ENCODE results near the gene NBPF1. TPM values are rescaled to one million over a fixed set of nuclear protein-coding genes. Genes with fewer than 3 reads are reported as not detected.

The NBPF1 gene
- total and polyA plus RNA-seq, 9 of the 15 experiments (the other 6 are each of a cell fraction or from before 2014, with no cell fraction given), result 5.2 to 42.6 (median 24.1) TPM

GRCh38 chr1:16628361-16629111 lies 15.2 kb upstream of the NBPF1 start (continued):
- TF ChIP-seq STAG1 (CRISPR knock-in tag; IDR thresholded peaks at IDR 0.05; ENCODE audit: borderline replicate concordance), result 0 out of 2 replicates have a peak, but pooled peaks have one; percentile 36
- 0 out of 4 replicates have a peak, but pooled peaks of 1 of the 2 experiments have one; percentile 16 for TF ChIP-seq FOXA3 (CRISPR knock-in tag; conservative IDR thresholded peaks at IDR 0.05 in 1 of 2, IDR thresholded peaks at IDR 0.05 in 1 of 2)
- no peak for TF ChIP-seq ZNF318 (IDR thresholded peaks at IDR 0.05; ENCODE audit: borderline replicate concordance in 1 of 2, low read depth in 1 of 2)
- TF ChIP-seq ZNF347 (CRISPR knock-in tag; IDR thresholded peaks at IDR 0.05; ENCODE audit: low read depth), result no peak
- TF ChIP-seq POLR2G (IDR thresholded peaks at IDR 0.05; ENCODE audit: low read depth, low read length), result peak; percentile 76
- no peak for TF ChIP-seq TAF15 (IDR thresholded peaks at IDR 0.05; ENCODE audit: low read depth, low read length)
- no peak for TF ChIP-seq GABPA (tag; conservative IDR thresholded peaks at IDR 0.05; ENCODE audit: low read depth)
- TF ChIP-seq, protein P1, sequence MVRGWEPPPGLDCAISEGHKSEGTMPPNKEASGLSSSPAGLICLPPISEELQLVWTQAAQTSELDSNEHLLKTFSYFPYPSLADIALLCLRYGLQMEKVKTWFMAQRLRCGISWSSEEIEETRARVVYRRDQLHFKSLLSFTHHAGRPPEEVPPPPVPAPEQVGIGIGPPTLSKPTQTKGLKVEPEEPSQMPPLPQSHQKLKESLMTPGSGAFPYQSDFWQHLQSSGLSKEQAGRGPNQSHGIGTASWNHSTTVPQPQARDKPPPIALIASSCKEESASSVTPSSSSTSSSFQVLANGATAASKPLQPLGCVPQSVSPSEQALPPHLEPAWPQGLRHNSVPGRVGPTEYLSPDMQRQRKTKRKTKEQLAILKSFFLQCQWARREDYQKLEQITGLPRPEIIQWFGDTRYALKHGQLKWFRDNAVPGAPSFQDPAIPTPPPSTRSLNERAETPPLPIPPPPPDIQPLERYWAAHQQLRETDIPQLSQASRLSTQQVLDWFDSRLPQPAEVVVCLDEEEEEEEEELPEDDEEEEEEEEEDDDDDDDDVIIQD (CRISPR knock-in tag; IDR thresholded peaks at IDR 0.05), result 0 out of 2 replicates have a peak, but pooled peaks have one; percentile 22
- TF ChIP-seq ZNF77 (CRISPR knock-in tag; IDR thresholded peaks at IDR 0.05), result no peak
- TF ChIP-seq ZBTB8A (IDR thresholded peaks at IDR 0.05; ENCODE audit: partially characterized antibody), result no peak
- no peak for TF ChIP-seq ZNF778 (CRISPR knock-in tag; IDR thresholded peaks at IDR 0.05)
- TF ChIP-seq GATAD2A (IDR thresholded peaks at IDR 0.05), result no peak
- no peak for TF ChIP-seq RNF2 (IDR thresholded peaks at IDR 0.05)
- TF ChIP-seq SREBF1 (IDR thresholded peaks at IDR 0.05; ENCODE audit: borderline replicate concordance, low read depth, low read length), result no peak
- no peak for TF ChIP-seq ZBTB2 (IDR thresholded peaks at IDR 0.05)
- TF ChIP-seq POLR3A (IDR thresholded peaks at IDR 0.05; ENCODE audit: borderline replicate concordance, extremely low read depth, insufficient read depth, insufficient read length), result no peak
